K562 (cell line): ENCODE results near the gene MACF1.

ENCODE experiments used
- HDAC3 ChIP-seq: fragments of 450-650 bp; IDR thresholded peaks from 2 replicates; pipeline ENCODE4 v1.6.1; 2018; ENCODE audit warnings: borderline replicate concordance, mild to moderate bottlenecking, moderate library complexity; ENCODE audit not compliant: partially characterized antibody
- TF ChIP-seq, protein P1 (sequence below): sonication (generic); formaldehyde crosslinking; IDR thresholded peaks from 2 replicates; pipeline ENCODE4 v1.8.0; 2022; ENCODE audit warnings: missing genetic modification reagents, mild to moderate bottlenecking, borderline replicate concordance

GRCh38 chr1:39508857-39509305, 304.4 kb downstream of the MACF1 start:
- TF ChIP-seq HDAC3: no peak
- TF ChIP-seq, protein P1, sequence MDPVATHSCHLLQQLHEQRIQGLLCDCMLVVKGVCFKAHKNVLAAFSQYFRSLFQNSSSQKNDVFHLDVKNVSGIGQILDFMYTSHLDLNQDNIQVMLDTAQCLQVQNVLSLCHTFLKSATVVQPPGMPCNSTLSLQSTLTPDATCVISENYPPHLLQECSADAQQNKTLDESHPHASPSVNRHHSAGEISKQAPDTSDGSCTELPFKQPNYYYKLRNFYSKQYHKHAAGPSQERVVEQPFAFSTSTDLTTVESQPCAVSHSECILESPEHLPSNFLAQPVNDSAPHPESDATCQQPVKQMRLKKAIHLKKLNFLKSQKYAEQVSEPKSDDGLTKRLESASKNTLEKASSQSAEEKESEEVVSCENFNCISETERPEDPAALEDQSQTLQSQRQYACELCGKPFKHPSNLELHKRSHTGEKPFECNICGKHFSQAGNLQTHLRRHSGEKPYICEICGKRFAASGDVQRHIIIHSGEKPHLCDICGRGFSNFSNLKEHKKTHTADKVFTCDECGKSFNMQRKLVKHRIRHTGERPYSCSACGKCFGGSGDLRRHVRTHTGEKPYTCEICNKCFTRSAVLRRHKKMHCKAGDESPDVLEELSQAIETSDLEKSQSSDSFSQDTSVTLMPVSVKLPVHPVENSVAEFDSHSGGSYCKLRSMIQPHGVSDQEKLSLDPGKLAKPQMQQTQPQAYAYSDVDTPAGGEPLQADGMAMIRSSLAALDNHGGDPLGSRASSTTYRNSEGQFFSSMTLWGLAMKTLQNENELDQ (CRISPR knock-in tag): no peak
